Spleen (tissue), 11 donors: ENCODE results near the gene STEAP3. TPM values are rescaled to one million over a fixed set of nuclear protein-coding genes. Genes with fewer than 3 reads are reported as not detected.

Source experiments
- DNase-seq: peaks from one replicate; pipeline ENCODE4 v3.0.0-alpha.2; 2020
- H3K27ac ChIP-seq, 8 donors: fragments of 200-600 bp; sonication (generic) in 7 of 8; 1 replicate in 4 of 8; 2 replicates in 4 of 8; pipeline versions ENCODE4 v1.5.0 to v1.8.0; 2016 to 2021; ENCODE audit warnings: inconsistent platforms in 4 of 8, mild to moderate bottlenecking in 4 of 8, moderate library complexity in 1 of 8
- H3K27me3 ChIP-seq, 7 donors: fragments of 200-600 bp; sonication (generic) in 6 of 7; replicated peaks in 1 of 7; 1 replicate in 4 of 7; 2 replicates in 3 of 7; pipeline versions ENCODE4 v1.5.0 to v1.8.0; 2016 to 2021; ENCODE audit warnings: inconsistent platforms in 3 of 7, mild to moderate bottlenecking in 1 of 7
- H3K36me3 ChIP-seq, 6 donors: fragments of 200-600 bp; sonication (generic) in 5 of 6; 1 replicate in 4 of 6; 2 replicates in 2 of 6; pipeline versions ENCODE4 v1.5.0 to v1.8.0; 2016 to 2021; ENCODE audit warnings: inconsistent platforms in 2 of 6
- H3K4me1 ChIP-seq, 6 donors: fragments of 200-600 bp; sonication (generic) in 5 of 6; 1 replicate in 3 of 6; 2 replicates in 3 of 6; pipeline versions ENCODE4 v1.5.0 to v1.8.0; 2016 to 2021; ENCODE audit warnings: inconsistent platforms in 3 of 6
- H3K4me3 ChIP-seq, 8 donors: fragments of 200-600 bp; sonication (generic) in 7 of 8; 1 replicate in 4 of 8; 2 replicates in 4 of 8; pipeline versions ENCODE4 v1.5.0 to v1.8.0; 2016 to 2021; ENCODE audit warnings: inconsistent platforms in 4 of 8, mild to moderate bottlenecking in 4 of 8, moderate library complexity in 2 of 8
- H3K9me3 ChIP-seq, 8 donors: fragments of 200-600 bp; sonication (generic) in 7 of 8; 1 replicate in 4 of 8; 2 replicates in 4 of 8; pipeline versions ENCODE4 v1.5.0 to v1.8.0; 2016 to 2021; ENCODE audit warnings: inconsistent platforms in 4 of 8
- POLR2A ChIP-seq, 3 donors: fragments of 450-650 bp; IDR thresholded peaks; one replicate each; pipeline ENCODE4 v1.5.1; 2017; ENCODE audit warnings: antibody characterized with exemption in 3 of 3, mild to moderate bottlenecking in 1 of 3
- POLR2AphosphoS5 ChIP-seq, 3 donors: sonication (generic); formaldehyde crosslinking; IDR thresholded peaks; one replicate each; pipeline ENCODE4 v1.5.1; 2017; ENCODE audit warnings: antibody characterized with exemption in 3 of 3
- WGBS, 5 donors: extraction: QIAGEN DNeasy Blood & Tissue Kit in 3 of 5; methylation state at CpG; one replicate each; pipeline versions ENCODE4 v1.1.5 to v1.1.7; 2013 to 2018; 5-methylcytosine and 5-hydroxymethylcytosine counted together
- intact Hi-C: fragments of 100-400 bp; cut with DNase I; formaldehyde crosslinking; loops from one replicate; pipeline ENCODE4 v1.15.0; 2023; ENCODE audit warnings: low total_unique reads
- polyA plus RNA-seq, 3 donors: library from polyadenylated mRNA; stranded (reverse); fragments of 200-250 nt; gene quantifications; one replicate each; pipeline ENCODE4 v1.2.1, GENCODE V29; 2013
- total RNA-seq, 7 donors: library from RNA; depleted of rRNA in 3 of 7; stranded (reverse); fragments of >200 nt in 3 of 7; fragmentation: NEBNext Ultra II Directional in 4 of 7; extraction: Animal tissue kit (Norgen Biotek cat#: 25700) in 4 of 7; gene quantifications; one replicate each; pipeline versions ENCODE4 v1.1.0 to v1.2.1, GENCODE V29; 2016 to 2021
- donor health status: healthy with polysubstance abuse.
- donor health status: DM: no; HTN: no; CAD: no; lungs with moderate emphysema.
- donor health status: DM: no; HTN: no; CAD: no.
- donor health status: Bipolar disorder and iron deficiency.
- donor health status: healthy.
- donor health status: DM: no; HTN: no; CAD: no.
- donor health status: DM: yes; HTN: yes; CAD: no.

The STEAP3 gene
- total and polyA plus RNA-seq, 10 donors, result 0.26 to 3.6 (median 1.5) TPM

- Histone ChIP-seq H3K36me3 (peaks cover 0 to 13% (median 0%) of the 10 kb centered on the region in 6 donors), H3K9me3 (no peaks in the 10 kb centered on the region), H3K4me3 (no peak overlapping the region), H3K27me3 (no peaks in the 10 kb centered on the region), H3K27ac (no peak overlapping the region), H3K4me1 (no peaks in the 10 kb centered on the region)
- no peak for TF ChIP-seq POLR2AphosphoS5 (IDR thresholded peaks at IDR 0.05)
- intact Hi-C loops, result no loop called here
- WGBS, 5 donors, result 87 to 93% (median 88%) methylated on average over 5 of the region's 5 CpGs
- no peak for DNase-seq
Measured at GRCh38 chr2:119311371-119311770, 87.7 kb downstream of the STEAP3 start.

GRCh38 chr2:119311831-119312230 is 88.2 kb downstream of the STEAP3 start:
- intact Hi-C loops, result no loop called here
- DNase-seq, result no peak
- H3K4me1 ChIP-seq, result no peaks in the 10 kb centered on the region
- H3K27me3 ChIP-seq, result no peaks in the 10 kb centered on the region
- WGBS, 5 donors, result 85 to 93% (median 85%) methylated on average over 9 of the region's 9 CpGs
- no peak overlapping the region for H3K4me3 ChIP-seq
- H3K27ac ChIP-seq, result no peak overlapping the region
- H3K9me3 ChIP-seq, result no peaks in the 10 kb centered on the region
- TF ChIP-seq POLR2AphosphoS5 (IDR thresholded peaks at IDR 0.05), result no peak
- no peak for TF ChIP-seq POLR2A (IDR thresholded peaks at IDR 0.05)
- H3K36me3 ChIP-seq, result peaks cover 0 to 13% (median 0%) of the 10 kb centered on the region in 6 donors

Other genes with a start within 250 kb of the STEAP3 start
- not detected for gene C1QL2, start 65.1 kb upstream of the STEAP3 start, total RNA-seq
- gene C1QL2, start 65.1 kb upstream of the STEAP3 start, polyA plus RNA-seq, result not detected
- gene C2orf76, start 143.0 kb downstream of the STEAP3 start, total RNA-seq, result 10 to 100 TPM in 1 of 7 donors, 1 to 10 TPM in 6; 4.8 to 12.0 (median 7.2) TPM
- gene C2orf76, start 143.0 kb downstream of the STEAP3 start, polyA plus RNA-seq, result 10 to 100 TPM; 11.2 to 21.7 (median 18.6) TPM
- 10 to 100 TPM; 37.3 to 70.0 (median 49.9) TPM for gene DBI, start 143.1 kb downstream of the STEAP3 start, total RNA-seq
- gene DBI, start 143.1 kb downstream of the STEAP3 start, polyA plus RNA-seq, result 100 to 1,000 TPM; 178 to 321 (median 286) TPM
- 10 to 100 TPM; 24.1 to 53.2 (median 35.9) TPM for gene TMEM37, start 208.0 kb downstream of the STEAP3 start, total RNA-seq
- gene TMEM37, start 208.0 kb downstream of the STEAP3 start, polyA plus RNA-seq, result 10 to 100 TPM in 2 of 3 donors, 1 to 10 TPM in 1; 5.9 to 16.5 (median 12.4) TPM